GM23338 (cell line): ENCODE data around the gene MRPL32.

Source experiments
- CREB1 ChIP-seq: fragments of 250-450 bp; sonication (Bioruptor Pico); IDR thresholded peaks from 2 replicates; pipeline ENCODE4 v1.5.0; 2020; ENCODE audit warnings: low read depth, mild to moderate bottlenecking, moderate library complexity
- CTCF ChIP-seq, 2 experiments: fragments of 200-600 bp in 1 of 2; sonication (generic) in 1 of 2; conservative IDR thresholded peaks; 2 replicates each; pipeline versions ENCODE4 v1.5.1 to v1.6.1; 2016 to 2017; ENCODE audit warnings: antibody characterized with exemption in 2 of 2, low read depth in 2 of 2, mild to moderate bottlenecking in 2 of 2, moderate library complexity in 1 of 2
- ETS1 ChIP-seq: IDR thresholded peaks from 2 replicates; pipeline ENCODE4 v1.6.1; 2016; ENCODE audit warnings: antibody characterized with exemption
- EZH2 ChIP-seq: fragments of 200-600 bp; sonication (generic); IDR thresholded peaks from one replicate; pipeline ENCODE4 v1.8.0; 2017; ENCODE audit warnings: antibody characterized with exemption, mild to moderate bottlenecking, low read depth; ENCODE audit not compliant: unreplicated experiment
- EZH2phosphoT487 ChIP-seq: fragments of 200-600 bp; sonication (generic); IDR thresholded peaks from one replicate; pipeline ENCODE4 v1.8.1; 2018; ENCODE audit warnings: antibody characterized with exemption; ENCODE audit not compliant: unreplicated experiment
- JUNB ChIP-seq: IDR thresholded peaks from one replicate; pipeline ENCODE4 v1.6.1; 2016; ENCODE audit warnings: antibody characterized with exemption; ENCODE audit not compliant: unreplicated experiment
- POLR2AphosphoS5 ChIP-seq: IDR thresholded peaks from 2 replicates; pipeline ENCODE4 v1.6.1; 2016; ENCODE audit warnings: antibody characterized with exemption, low read depth
- REST ChIP-seq: IDR thresholded peaks from one replicate; pipeline ENCODE4 v1.6.1; 2018; ENCODE audit warnings: antibody characterized with exemption; ENCODE audit not compliant: unreplicated experiment
- STAT1 ChIP-seq: IDR thresholded peaks from one replicate; pipeline ENCODE4 v1.6.1; 2016; ENCODE audit warnings: antibody characterized with exemption; ENCODE audit not compliant: unreplicated experiment
- ZNF331 ChIP-seq: fragments of 250-450 bp; sonication (Bioruptor Pico); IDR thresholded peaks from 2 replicates; pipeline ENCODE4 v1.5.0; 2020; ENCODE audit warnings: low read depth, mild to moderate bottlenecking, moderate library complexity

GRCh38 chr7:42984137-42984536 lies 52.0 kb downstream of the MRPL32 start:
- TF ChIP-seq CTCF (conservative IDR thresholded peaks at IDR 0.05; ENCODE audit: low read depth in 2 of 2) (no peak), REST (no peak), POLR2AphosphoS5 (no peak), CREB1 (CRISPR knock-in tag) (no peak), EZH2 (no peak), ZNF331 (CRISPR knock-in tag) (no peak), STAT1 (no peak), EZH2phosphoT487 (no peak), ETS1 (no peak), JUNB (no peak)
